Measurements from ENCODE around the gene APOLD1. TPM values are rescaled to one million over a fixed set of nuclear protein-coding genes. Genes with fewer than 3 reads are reported as not detected.

APOLD1 gene
- total and polyA plus RNA-seq, 2 of the 8 experiments (the other 6 are each of a cell fraction or from before 2014, with no cell fraction given) = 0.12 to 0.71 TPM

DNA sequence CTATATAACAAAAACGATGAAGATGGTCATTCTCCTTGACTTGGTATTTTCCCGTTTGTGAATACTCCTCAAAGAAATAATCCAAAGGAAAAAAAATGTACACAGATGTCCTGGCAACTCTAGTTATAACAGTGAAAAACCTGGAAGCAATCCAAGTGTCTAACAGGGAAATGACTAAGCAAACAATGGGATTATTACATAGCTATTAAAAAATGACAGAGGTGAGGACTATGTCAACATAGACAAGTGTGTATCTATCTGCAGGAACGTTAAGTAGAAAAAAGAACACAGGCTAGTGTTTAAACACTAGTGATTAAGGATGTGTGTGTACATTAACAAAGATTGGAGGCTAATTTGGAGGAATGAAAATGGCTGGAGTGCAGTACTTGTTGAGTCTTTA is 5.9 kb upstream of the APOLD1 start:
- Histone ChIP-seq H4K20me1 (replicated peaks in 1 of 2; ENCODE audit: control insufficient read depth in 1 of 2, insufficient read depth in 2 of 2, low read length in 2 of 2) (no peaks in the 10 kb centered on the region), H3K4me3 (ENCODE audit: extremely low read depth in 1 of 4, insufficient read depth in 2 of 4, low read depth in 3 of 4, low read length in 4 of 4) (no peak overlapping the region), H3K36me3 (ENCODE audit: control insufficient read depth in 2 of 4, insufficient read depth in 4 of 4, low read length in 3 of 4) (no peaks in the 10 kb centered on the region), H2AK5ac (ENCODE audit: low read depth, low read length) (no peak overlapping the region), H4K5ac (ENCODE audit: insufficient read length, low read depth, low read length) (no peak overlapping the region), H3K14ac (ENCODE audit: insufficient read length) (no peak overlapping the region), H3K9me3 (ENCODE audit: insufficient read depth in 2 of 2, low read depth in 1 of 2, low read length in 1 of 2) (no peaks in the 10 kb centered on the region), H3K9ac (replicated peaks in 1 of 4; ENCODE audit: extremely low read depth in 1 of 4, low read depth in 3 of 4, low read length in 3 of 4) (no peak overlapping the region), H2BK20ac (ENCODE audit: low read length) (no peak overlapping the region), H4K8ac (ENCODE audit: extremely low read depth, insufficient read depth, low read length) (no peak overlapping the region), H4K91ac (replicated peaks; ENCODE audit: insufficient read length, low read length) (no peak overlapping the region), H3K79me2 (ENCODE audit: control insufficient read depth in 1 of 2, insufficient read depth in 2 of 2, low read length in 2 of 2) (no peaks in the 10 kb centered on the region), H2AFZ (ENCODE audit: low read length) (no peak overlapping the region), H2BK120ac (replicated peaks; ENCODE audit: low read depth, low read length) (no peak overlapping the region), H3K27me3 (replicated peaks in 1 of 4; ENCODE audit: control insufficient read depth in 3 of 4, extremely low read depth in 1 of 4, insufficient read depth in 3 of 4, low read length in 3 of 4) (no peaks in the 10 kb centered on the region), H3K79me1 (ENCODE audit: low read depth, low read length) (no peaks in the 10 kb centered on the region), H3K27ac (ENCODE audit: low read depth, low read length) (no peak overlapping the region), H2BK12ac (ENCODE audit: low read depth, low read length) (no peak overlapping the region), H2BK15ac (ENCODE audit: low read length) (no peak overlapping the region), H3K4me1 (replicated peaks in 1 of 4; ENCODE audit: control insufficient read depth in 3 of 4, insufficient read depth in 4 of 4, low read length in 3 of 4) (peaks cover 0 to under 1% (median 0%) of the 10 kb centered on the region in 4 experiments; a peak in 2 of 7 replicates), H2BK5ac (ENCODE audit: low read depth, low read length) (no peak overlapping the region), H3K4me2 (ENCODE audit: insufficient read depth in 1 of 2, low read depth in 2 of 2, low read length in 2 of 2) (no peak overlapping the region), H3K23me2 (ENCODE audit: low read depth, low read length) (no peaks in the 10 kb centered on the region), H3K18ac (ENCODE audit: extremely low read depth, low read length) (no peak overlapping the region), H3K56ac (replicated peaks; ENCODE audit: insufficient read length, low read depth, low read length) (no peak overlapping the region), H3K23ac (ENCODE audit: insufficient read length) (no peak overlapping the region), H3K4ac (replicated peaks; ENCODE audit: insufficient read length, low read depth, low read length) (no peak overlapping the region)
- TF ChIP-seq EGR1 (IDR thresholded peaks at IDR 0.05; ENCODE audit: borderline replicate concordance, low read depth, low read length) = no peak
- FAIRE-seq (no peak), DNase-seq (ENCODE audit: low read depth in 1 of 2, low spot score in 2 of 2) (no peak)
- 85% methylated on average over 3 of the region's 3 CpGs; no CpG with 5 or more reads in 1 of the 2 experiments for WGBS, 2 experiments (ENCODE audit: extremely low coverage in 1 of 2, insufficient coverage in 1 of 2, insufficient read length in 1 of 2, insufficient replicate concordance in 2 of 2, low coverage in 1 of 2, low lambda C conversion rate in 2 of 2, missing lambda C conversion rate in 1 of 2)
- ChIA-PET CTCF (ENCODE audit: partially characterized antibody) (interaction anchor here (1.0 to 1.7 kb wide), 2 partner anchors 9 to 43 kb away, joined by 4 to 6 read pairs; no protein-coding TSS in a partner anchor), POLR2A (ENCODE audit: partially characterized antibody) (no interaction called here)

Data from H1 (cell line).